ENCODE data around the gene CASP9. TPM values are rescaled to one million over a fixed set of nuclear protein-coding genes. Genes with fewer than 3 reads are reported as not detected.

The CASP9 gene
- total RNA-seq, 4 donors from 2014 or later = 8.8 to 22.6 (median 15.5) TPM

GRCh38 chr1:15559189-15559810 lies 35.3 kb upstream of the CASP9 start:
- no peak for DNase-seq
- peaks cover 0 to 25% (median 0%) of the 10 kb centered on the region in 3 donors for H3K4me1 ChIP-seq
- H3K36me3 ChIP-seq = peaks cover 0 to 67% (median 20%) of the 10 kb centered on the region in 3 donors
- H3K4me3 ChIP-seq = no peak overlapping the region
- 45 to 47% methylated on average over 12 of the region's 12 CpGs for WGBS, 2 donors
- intact Hi-C loops (cut with DNase I) = no loop called here
- peak overlapping the region; percentile 40 to 87 (median 75) for H3K27ac ChIP-seq
- H3K9me3 ChIP-seq = no peaks in the 10 kb centered on the region
- no peak for TF ChIP-seq POLR2A (IDR thresholded peaks at IDR 0.05)
- no peak for TF ChIP-seq CTCF (IDR thresholded peaks at IDR 0.05)
- H3K27me3 ChIP-seq = no peaks in the 10 kb centered on the region

- Histone ChIP-seq H3K27ac (peak overlapping the region in 3 of 4 donors; percentile 71 to 87 (median 79)), H3K4me1 (peaks cover 0 to 25% (median 0%) of the 10 kb centered on the region in 3 donors), H3K36me3 (peaks cover 0 to 59% (median 15%) of the 10 kb centered on the region in 3 donors), H3K4me3 (no peak overlapping the region), H3K9me3 (no peaks in the 10 kb centered on the region), H3K27me3 (no peaks in the 10 kb centered on the region)
- 82 to 86% methylated on average over 4 of the region's 4 CpGs for WGBS, 2 donors
- no peak for TF ChIP-seq POLR2A (IDR thresholded peaks at IDR 0.05)
- TF ChIP-seq CTCF (IDR thresholded peaks at IDR 0.05) = no peak
- no peak for DNase-seq
- intact Hi-C loops (cut with DNase I) = no loop called here
Measured at GRCh38 chr1:15558516-15558915, 34.5 kb upstream of the CASP9 start.

GRCh38 chr1:15557594-15557993 lies 33.6 kb upstream of the CASP9 start:
- Histone ChIP-seq H3K9me3 (no peaks in the 10 kb centered on the region), H3K4me1 (peaks cover 0 to 25% (median 0%) of the 10 kb centered on the region in 3 donors), H3K4me3 (no peak overlapping the region), H3K27ac (peak overlapping the region in 1 of 4 donors; percentile 79), H3K27me3 (no peaks in the 10 kb centered on the region), H3K36me3 (peaks cover 0 to 50% (median 13%) of the 10 kb centered on the region in 3 donors)
- 83 to 85% methylated on average over 2 of the region's 2 CpGs for WGBS, 2 donors
- TF ChIP-seq POLR2A (IDR thresholded peaks at IDR 0.05) = no peak
- no peak for TF ChIP-seq CTCF (IDR thresholded peaks at IDR 0.05)
- intact Hi-C loops (cut with DNase I) = no loop called here
- no peak for DNase-seq

- TF ChIP-seq CTCF (IDR thresholded peaks at IDR 0.05) = no peak
- no peak for TF ChIP-seq POLR2A (IDR thresholded peaks at IDR 0.05)
- no peak for DNase-seq
- peaks cover 0 to 25% (median 0%) of the 10 kb centered on the region in 3 donors for H3K4me1 ChIP-seq
- no peaks in the 10 kb centered on the region for H3K9me3 ChIP-seq
- intact Hi-C loops (cut with DNase I) = no loop called here
- H3K27ac ChIP-seq = peak overlapping the region in 2 of 4 donors; percentile 13 to 79
- 87 to 88% methylated on average over 2 of the region's 2 CpGs for WGBS, 2 donors
- no peak overlapping the region for H3K4me3 ChIP-seq
- H3K36me3 ChIP-seq = peaks cover 0 to 48% (median 9%) of the 10 kb centered on the region in 3 donors
- H3K27me3 ChIP-seq = no peaks in the 10 kb centered on the region
Measured at GRCh38 chr1:15557008-15557407, 33.0 kb upstream of the CASP9 start.

GRCh38 chr1:15550573-15550972 lies 26.6 kb upstream of the CASP9 start:
- Histone ChIP-seq H3K4me3 (no peak overlapping the region), H3K9me3 (no peaks in the 10 kb centered on the region), H3K36me3 (peaks cover 7 to 75% (median 10%) of the 10 kb centered on the region in 3 donors), H3K27ac (no peak overlapping the region), H3K4me1 (no peaks in the 10 kb centered on the region), H3K27me3 (no peaks in the 10 kb centered on the region)
- TF ChIP-seq CTCF (IDR thresholded peaks at IDR 0.05) (no peak), POLR2A (IDR thresholded peaks at IDR 0.05) (no peak)
- intact Hi-C loops (cut with DNase I) = no loop called here
- WGBS, 2 donors = 79 to 86% methylated on average over 6 of the region's 6 CpGs
- no peak for DNase-seq
